ENCODE results near the gene WASF2.

DNA sequence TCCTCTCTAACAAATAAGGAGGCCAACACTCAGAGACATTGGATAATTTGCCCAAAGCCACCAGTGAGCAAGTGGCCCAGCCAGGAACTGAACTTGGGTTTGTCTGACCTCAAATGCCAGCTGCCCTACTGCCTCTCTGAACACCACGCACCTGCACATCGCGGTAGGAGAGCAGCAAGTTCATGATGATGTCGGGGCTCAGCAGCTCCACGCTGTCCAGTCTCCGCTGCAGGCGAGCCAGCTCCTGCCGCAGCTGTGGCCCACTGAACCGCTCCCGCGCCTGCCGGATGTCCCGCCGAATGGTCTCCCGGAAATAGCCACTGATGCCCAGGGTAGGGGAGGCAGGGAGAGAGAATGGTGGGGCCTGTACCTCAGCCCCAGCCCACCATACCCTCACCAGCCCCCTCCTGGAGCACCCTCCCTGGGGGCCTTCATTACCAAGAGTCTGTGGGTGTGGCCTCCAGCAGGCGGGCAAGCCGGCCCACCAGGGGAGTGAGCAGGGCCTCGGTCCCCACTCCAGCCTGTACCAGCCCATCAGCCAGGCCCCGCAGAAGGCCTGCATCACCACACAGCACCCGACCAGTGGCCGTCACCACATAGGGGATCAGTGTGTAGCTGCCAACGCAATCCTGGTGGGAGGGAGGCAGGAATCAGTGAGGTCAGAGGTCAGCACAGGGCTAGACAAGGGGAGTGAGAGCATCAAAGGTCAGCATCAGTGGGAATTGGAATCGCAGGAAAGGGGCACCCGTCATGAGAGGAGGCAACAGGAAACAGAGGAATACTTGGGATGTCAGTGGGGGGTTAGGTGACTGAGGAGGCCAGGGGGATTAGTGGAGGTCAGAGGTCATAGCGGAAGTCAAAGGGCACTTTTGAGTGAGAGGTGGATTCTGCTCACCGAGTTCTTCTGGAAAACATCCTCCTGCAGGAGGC is 125.9 kb downstream of the WASF2 start:
- TF ChIP-seq, protein P1, sequence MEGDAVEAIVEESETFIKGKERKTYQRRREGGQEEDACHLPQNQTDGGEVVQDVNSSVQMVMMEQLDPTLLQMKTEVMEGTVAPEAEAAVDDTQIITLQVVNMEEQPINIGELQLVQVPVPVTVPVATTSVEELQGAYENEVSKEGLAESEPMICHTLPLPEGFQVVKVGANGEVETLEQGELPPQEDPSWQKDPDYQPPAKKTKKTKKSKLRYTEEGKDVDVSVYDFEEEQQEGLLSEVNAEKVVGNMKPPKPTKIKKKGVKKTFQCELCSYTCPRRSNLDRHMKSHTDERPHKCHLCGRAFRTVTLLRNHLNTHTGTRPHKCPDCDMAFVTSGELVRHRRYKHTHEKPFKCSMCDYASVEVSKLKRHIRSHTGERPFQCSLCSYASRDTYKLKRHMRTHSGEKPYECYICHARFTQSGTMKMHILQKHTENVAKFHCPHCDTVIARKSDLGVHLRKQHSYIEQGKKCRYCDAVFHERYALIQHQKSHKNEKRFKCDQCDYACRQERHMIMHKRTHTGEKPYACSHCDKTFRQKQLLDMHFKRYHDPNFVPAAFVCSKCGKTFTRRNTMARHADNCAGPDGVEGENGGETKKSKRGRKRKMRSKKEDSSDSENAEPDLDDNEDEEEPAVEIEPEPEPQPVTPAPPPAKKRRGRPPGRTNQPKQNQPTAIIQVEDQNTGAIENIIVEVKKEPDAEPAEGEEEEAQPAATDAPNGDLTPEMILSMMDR (IDR thresholded peaks at IDR 0.05), result no peak
- TF ChIP-seq POLR2A (IDR thresholded peaks at IDR 0.05), result no peak

All from esophagus squamous epithelium (tissue), 4 donors.